Right lobe of liver (tissue), 6 donors: ENCODE measurements around the gene OR2J2. TPM values are rescaled to one million over a fixed set of nuclear protein-coding genes. Genes with fewer than 3 reads are reported as not detected.
A peak's percentile ranks its signal among the peaks of the same experiment; 100 is the strongest.
"Not testable (repeated sequence)": the region's sequence is repeated elsewhere in the genome, so short reads cannot be mapped to it uniquely, and the experiment has no call there.

Experiments used
- ATAC-seq, 4 donors: fragments of 200-7000 bp; cut with Tn5 transposase; one replicate each; pipeline ENCODE4 v1.9.1; 2020; ENCODE audit warnings: mild to moderate bottlenecking in 4 of 4, moderate library complexity in 4 of 4
- DNase-seq, 3 donors: peaks; one replicate each; pipeline ENCODE4 v3.0.0-alpha.2; 2020
- H3K27ac ChIP-seq, 3 donors: fragments of 200-600 bp; one replicate each; pipeline ENCODE4 v1.8.0; 2022
- H3K27me3 ChIP-seq, 2 donors: fragments of 200-600 bp; one replicate each; pipeline ENCODE4 v1.8.0; 2022
- H3K36me3 ChIP-seq, 4 donors: fragments of 200-600 bp; sonication (generic) in 1 of 4; one replicate each; pipeline versions ENCODE4 v1.5.1 to v1.8.0; 2017 to 2022; ENCODE audit warnings: control low read depth in 1 of 4
- H3K4me1 ChIP-seq, 4 donors: fragments of 200-600 bp; sonication (generic) in 1 of 4; one replicate each; pipeline versions ENCODE4 v1.5.1 to v1.8.0; 2017 to 2022; ENCODE audit warnings: control low read depth in 1 of 4
- H3K4me3 ChIP-seq, 3 donors: fragments of 200-600 bp; one replicate each; pipeline ENCODE4 v1.8.0; 2022
- H3K9me3 ChIP-seq, 4 donors: fragments of 200-600 bp; sonication (generic) in 1 of 4; one replicate each; pipeline versions ENCODE4 v1.5.1 to v1.8.0; 2017 to 2022; ENCODE audit warnings: control low read depth in 1 of 4
- CTCF ChIP-seq, 4 donors: fragments of 200-600 bp in 3 of 4; fragments of 450-650 bp in 1 of 4; IDR thresholded peaks; one replicate each; pipeline versions ENCODE4 v1.5.1 to v1.8.0; 2016 to 2022; ENCODE audit warnings: antibody characterized with exemption in 4 of 4, mild to moderate bottlenecking in 2 of 4
- POLR2A ChIP-seq: fragments of 450-650 bp; IDR thresholded peaks from one replicate; pipeline ENCODE4 v1.6.1; 2017; ENCODE audit warnings: antibody characterized with exemption, mild to moderate bottlenecking
- WGBS: methylation state at CpG from one replicate; pipeline ENCODE4 v1.1.6; 2018; ENCODE audit warnings: low coverage, low lambda C conversion rate; ENCODE audit not compliant: insufficient coverage; ENCODE audit errors: missing lambda C conversion rate; 5-methylcytosine and 5-hydroxymethylcytosine counted together
- intact Hi-C, 2 donors: fragments of 100-400 bp; cut with DNase I; formaldehyde crosslinking; loops; one replicate each; pipeline versions ENCODE4 v1.11.2 to v1.14.1; 2022
- long read RNA-seq: library from polyadenylated mRNA; unstranded; transcript quantifications from one replicate; pipeline ENCODE4 v2.0.0, GENCODE V29; 2019
- total RNA-seq, 6 experiments: library from RNA; depleted of rRNA in 2 of 6; stranded (reverse); fragments of >200 nt in 2 of 6; fragmentation: NEBNext Ultra II Directional in 3 of 6; extraction: Animal tissue kit (Norgen Biotek cat#: 25700) in 3 of 6; gene quantifications; one replicate each; pipeline versions ENCODE4 v1.1.0 to v1.2.4, GENCODE V29; 2016 to 2023
- donor health status: DM: no; HTN: yes; CAD: no.
- donor health status: DM: no; HTN: no; CAD: no.
- donor health status: DM: no; HTN: no; CAD: no.
- donor health status: DM: no; HTN: yes; CAD: no.
- donor health status: DM: no; HTN: yes; CAD: no.

OR2J2 gene
- not detected for total RNA-seq
- long read RNA-seq = 0 reads

- H3K36me3 ChIP-seq, H3K4me3 ChIP-seq, H3K4me1 ChIP-seq, H3K9me3 ChIP-seq, ATAC-seq, intact Hi-C loops, H3K27ac ChIP-seq, DNase-seq, H3K27me3 ChIP-seq: not testable (repeated sequence)
- WGBS = 48% methylated on average over 2 of the region's 2 CpGs
Observed at GRCh38 chr6:29170607-29171006, at the start of gene OR2J2. Gene OR2J2, plus strand, starts transcription at chr6:29170907. Its CDS starts 2,729 bp downstream, at chr6:29173636.

GRCh38 chr6:29129326-29130012, 41.2 kb upstream of the OR2J2 start:
- intact Hi-C loops = no loop called here
- Histone ChIP-seq H3K27me3 (no peaks in the 10 kb centered on the region), H3K4me1 (no peaks in the 10 kb centered on the region), H3K9me3 (no peaks in the 10 kb centered on the region), H3K36me3 (no peaks in the 10 kb centered on the region), H3K27ac (no peak overlapping the region), H3K4me3 (no peak overlapping the region)
- WGBS = no CpG with 5 or more reads among the region's 15 CpGs
- no peak for DNase-seq
- TF ChIP-seq POLR2A (no peak), CTCF (IDR thresholded peaks at IDR 0.05) (no peak)
- peak in 1 of 4 donors; percentile 25 for ATAC-seq

GRCh38 chr6:29130644-29131043, 40.1 kb upstream of the OR2J2 start:
- H3K4me1 ChIP-seq = no peaks in the 10 kb centered on the region
- no peaks in the 10 kb centered on the region for H3K36me3 ChIP-seq
- no peak overlapping the region for H3K4me3 ChIP-seq
- TF ChIP-seq CTCF (IDR thresholded peaks at IDR 0.05) = no peak
- no peak for TF ChIP-seq POLR2A
- intact Hi-C loops = no loop called here
- ATAC-seq (no peak), DNase-seq (peak in 1 of 3 donors; percentile 14)
- no peaks in the 10 kb centered on the region for H3K27me3 ChIP-seq
- H3K9me3 ChIP-seq = no peaks in the 10 kb centered on the region
- H3K27ac ChIP-seq = no peak overlapping the region
- WGBS = 80% methylated on average over 1 of the region's 4 CpGs

- DNase-seq = no peak
- ATAC-seq = no peak
- H3K4me1 ChIP-seq = no peaks in the 10 kb centered on the region
- intact Hi-C loops = no loop called here
- TF ChIP-seq CTCF (IDR thresholded peaks at IDR 0.05) (no peak), POLR2A (no peak)
- H3K36me3 ChIP-seq = no peaks in the 10 kb centered on the region
- no peaks in the 10 kb centered on the region for H3K9me3 ChIP-seq
- WGBS = no CpG with 5 or more reads among the region's 2 CpGs
- H3K27me3 ChIP-seq = no peaks in the 10 kb centered on the region
- no peak overlapping the region for H3K27ac ChIP-seq
- no peak overlapping the region for H3K4me3 ChIP-seq
Observed at GRCh38 chr6:29131691-29132090, 39.0 kb upstream of the OR2J2 start.

- Histone ChIP-seq H3K9me3 (no peaks in the 10 kb centered on the region), H3K36me3 (no peaks in the 10 kb centered on the region), H3K27me3 (no peaks in the 10 kb centered on the region), H3K4me1 (no peaks in the 10 kb centered on the region), H3K4me3 (no peak overlapping the region), H3K27ac (no peak overlapping the region)
- ATAC-seq = no peak
- TF ChIP-seq CTCF (IDR thresholded peaks at IDR 0.05) (no peak), POLR2A (no peak)
- DNase-seq = no peak
- 62% methylated on average over 4 of the region's 4 CpGs for WGBS
- intact Hi-C loops = no loop called here
Observed at GRCh38 chr6:29137724-29138123, 33.0 kb upstream of the OR2J2 start.
